HepG2 (cell line): ENCODE results near the gene TBC1D10B. TPM values are rescaled to one million over a fixed set of nuclear protein-coding genes. Genes with fewer than 3 reads are reported as not detected.

Source experiments
- ATF6 ChIP-seq: sonication (generic); formaldehyde crosslinking; conservative IDR thresholded peaks from 2 replicates; pipeline ENCODE4 v1.4.0; 2020; ENCODE audit warnings: missing genetic modification reagents
- DNMT1 ChIP-seq: sonication (generic); formaldehyde crosslinking; IDR thresholded peaks from 2 replicates; pipeline ENCODE4 v1.5.1; 2020; ENCODE audit warnings: mild to moderate bottlenecking, missing genetic modification reagents
- EP300 ChIP-seq, 3 experiments: sonication (generic) in 1 of 3; formaldehyde crosslinking in 1 of 3; IDR thresholded peaks; 2 replicates each; pipeline versions ENCODE4 v1.5.1 to v1.6.1; 2011 to 2020; ENCODE audit warnings: low read depth in 2 of 3, low read length in 2 of 3, borderline replicate concordance in 1 of 3, improper control_type of control experiment in 1 of 3, mild to moderate bottlenecking in 1 of 3, missing genetic modification reagents in 1 of 3, moderate library complexity in 1 of 3
- KAT8 ChIP-seq: IDR thresholded peaks from 2 replicates; pipeline ENCODE4 v1.6.1; 2016; ENCODE audit warnings: missing genetic modification reagents, missing compliant biosample characterization
- KDM3A ChIP-seq: IDR thresholded peaks from 2 replicates; pipeline ENCODE4 v1.6.1; 2018; ENCODE audit warnings: low read depth, missing compliant biosample characterization
- MAF1 ChIP-seq: sonication (generic); formaldehyde crosslinking; IDR thresholded peaks from 2 replicates; pipeline ENCODE4 v1.5.0; 2020; ENCODE audit warnings: missing genetic modification reagents, borderline replicate concordance
- MZF1 ChIP-seq: sonication (generic); formaldehyde crosslinking; IDR thresholded peaks from 2 replicates; pipeline ENCODE4 v1.8.1; 2023; ENCODE audit warnings: mild to moderate bottlenecking, missing genetic modification reagents, borderline replicate concordance
- POLR2AphosphoS2 ChIP-seq: IDR thresholded peaks from 2 replicates; pipeline ENCODE4 v1.6.1; 2011; ENCODE audit warnings: low read depth, low read length, improper control_type of control experiment
- PRDM10 ChIP-seq: sonication (generic); formaldehyde crosslinking; IDR thresholded peaks from 2 replicates; pipeline ENCODE4 v1.4.0; 2020; ENCODE audit warnings: low read depth, missing genetic modification reagents
- SP5 ChIP-seq: IDR thresholded peaks from 2 replicates; pipeline ENCODE4 v1.6.1; 2016; ENCODE audit warnings: low read depth, borderline replicate concordance
- THAP9 ChIP-seq: sonication (generic); formaldehyde crosslinking; IDR thresholded peaks from 2 replicates; pipeline ENCODE4; 2020; ENCODE audit warnings: missing genetic modification reagents, mild to moderate bottlenecking, borderline replicate concordance
- ZFP36L1 ChIP-seq: sonication (generic); formaldehyde crosslinking; IDR thresholded peaks from 2 replicates; pipeline ENCODE4 v1.8.0; 2022; ENCODE audit warnings: mild to moderate bottlenecking, missing genetic modification reagents, moderate library complexity
- ZNF33B ChIP-seq: sonication (generic); formaldehyde crosslinking; IDR thresholded peaks from 2 replicates; pipeline ENCODE4 v1.5.1; 2020; ENCODE audit warnings: mild to moderate bottlenecking, missing genetic modification reagents
- ZNF354B ChIP-seq: sonication (generic); formaldehyde crosslinking; IDR thresholded peaks from 2 replicates; pipeline ENCODE4 v1.8.0; 2022; ENCODE audit warnings: mild to moderate bottlenecking, missing genetic modification reagents
- ZNF530 ChIP-seq: sonication (generic); formaldehyde crosslinking; IDR thresholded peaks from 2 replicates; pipeline ENCODE4 v1.5.0; 2020; ENCODE audit warnings: low read depth, mild to moderate bottlenecking, missing genetic modification reagents
- ZNF674 ChIP-seq: sonication (generic); formaldehyde crosslinking; IDR thresholded peaks from 2 replicates; pipeline ENCODE4 v1.5.0; 2020; ENCODE audit warnings: low read depth, mild to moderate bottlenecking, missing genetic modification reagents
- ZNF768 ChIP-seq: sonication (generic); formaldehyde crosslinking; IDR thresholded peaks from 2 replicates; pipeline ENCODE4 v1.4.0; 2020; ENCODE audit warnings: missing genetic modification reagents
- ZSCAN25 ChIP-seq: sonication (generic); formaldehyde crosslinking; IDR thresholded peaks from 2 replicates; pipeline ENCODE4 v1.8.0; 2022; ENCODE audit warnings: mild to moderate bottlenecking, missing genetic modification reagents
- ZSCAN29 ChIP-seq: sonication (generic); formaldehyde crosslinking; conservative IDR thresholded peaks from 2 replicates; pipeline ENCODE4 v1.4.0; 2020; ENCODE audit warnings: mild to moderate bottlenecking, missing genetic modification reagents
- polyA plus RNA-seq, 8 experiments: library from polyadenylated mRNA; depleted of rRNA in 3 of 8; stranded (reverse) in 7 of 8; unstranded in 1 of 8; fragments of >200 nt; fragmentation: Illumina TruSeq in 4 of 8; extraction: Trizol in 4 of 8; gene quantifications; 2 replicates each; pipeline versions ENCODE4 v1.2.1 to v1.2.3, GENCODE V29; 2011 to 2016; ENCODE audit warnings: low read depth in 4 of 8, missing spikeins in 1 of 8, mixed read lengths in 1 of 8; ENCODE audit not compliant: insufficient read depth in 1 of 8
- total RNA-seq, 5 experiments: library from RNA; depleted of rRNA; stranded (reverse); fragments of >200 nt; fragmentation: Illumina TruSeq; extraction: Trizol; gene quantifications; 2 replicates each; pipeline ENCODE4 v1.2.3, GENCODE V29; 2016; ENCODE audit warnings: low read depth in 1 of 5

The TBC1D10B gene
- total and polyA plus RNA-seq, 2 of the 13 experiments (the other 11 are each of a cell fraction or from before 2014, with no cell fraction given), result 15.7 to 24.8 TPM

GRCh38 chr16:30370456-30371247, at the start of gene TBC1D10B (continued):
- TF ChIP-seq KAT8 (CRISPR knock-in tag), result peak; percentile 40
- no peak for TF ChIP-seq ZNF530
- TF ChIP-seq ZNF768, result no peak
- no peak for TF ChIP-seq ZNF674 (CRISPR knock-in tag)
- peak; percentile 17 for TF ChIP-seq SP5 (CRISPR knock-in tag)
- no peak for TF ChIP-seq ZFP36L1
- no peak for TF ChIP-seq MZF1 (CRISPR knock-in tag)
- TF ChIP-seq ATF6 (CRISPR knock-in tag), result 0 out of 2 replicates have a peak, but pooled peaks have one; percentile 19
- no peak for TF ChIP-seq ZNF33B (CRISPR knock-in tag)
- peak; percentile 56; the same call in 1 of the 2 replicates for TF ChIP-seq THAP9 (CRISPR knock-in tag)
- no peak for TF ChIP-seq ZNF354B (CRISPR knock-in tag)
- no peak for TF ChIP-seq POLR2AphosphoS2
- no peak for TF ChIP-seq DNMT1
- TF ChIP-seq PRDM10 (CRISPR knock-in tag), result 0 out of 2 replicates have a peak, but pooled peaks have one; percentile 69
- peak; percentile 21; the same call in 1 of the 2 replicates for TF ChIP-seq ZSCAN25 (CRISPR knock-in tag)
- TF ChIP-seq KDM3A (CRISPR knock-in tag), result no peak
- TF ChIP-seq MAF1, result no peak
- TF ChIP-seq ZSCAN29 (CRISPR knock-in tag), result no peak
- TF ChIP-seq EP300 (IDR thresholded peaks at IDR 0.05; ENCODE audit: low read depth in 2 of 2, low read length in 2 of 2), result no peak
- no peak for TF ChIP-seq EP300 (CRISPR knock-in tag; IDR thresholded peaks at IDR 0.05; ENCODE audit: borderline replicate concordance)
